Activated naive CD8-positive, alpha-beta T cell treated with anti-CD3 and anti-CD28 coated beads for 36 hours (primary cell): ENCODE data around the gene ZNF184. TPM values are rescaled to one million over a fixed set of nuclear protein-coding genes. Genes with fewer than 3 reads are reported as not detected.

Source experiments
- DNase-seq: peaks from one replicate; pipeline ENCODE4 v3.0.0; 2021
- H3K27ac Mint-ChIP-seq: one replicate; pipeline ENCODE4 v1.8.0; 2022; ENCODE audit warnings: mild to moderate bottlenecking, moderate library complexity, mixed read lengths
- H3K27me3 Mint-ChIP-seq: one replicate; pipeline ENCODE4 v1.8.0; 2022; ENCODE audit warnings: mild to moderate bottlenecking, mixed read lengths
- H3K36me3 Mint-ChIP-seq: one replicate; pipeline ENCODE4 v1.8.0; 2021; ENCODE audit warnings: mild to moderate bottlenecking, mixed read lengths
- H3K4me1 Mint-ChIP-seq: one replicate; pipeline ENCODE4 v1.8.0; 2021; ENCODE audit warnings: mixed read lengths
- H3K4me3 Mint-ChIP-seq: one replicate; pipeline ENCODE4 v1.8.0; 2022; ENCODE audit warnings: mild to moderate bottlenecking, moderate library complexity, mixed read lengths
- H3K9me3 Mint-ChIP-seq: one replicate; pipeline ENCODE4 v1.8.0; 2022; ENCODE audit warnings: mixed read lengths
- total RNA-seq, 2 experiments: library from RNA; stranded (reverse); gene quantifications; one replicate each; pipeline ENCODE4 v1.2.3, GENCODE V29; 2021

Gene ZNF184
- total RNA-seq, 2 experiments from 2014 or later: 8.5 to 8.9 TPM

- Mint-ChIP-seq H3K27me3 (peaks cover 67% of the 10 kb centered on the region), H3K4me1 (peaks cover 17% of the 10 kb centered on the region), H3K4me3 (peak overlapping the region; percentile 82), H3K9me3 (peaks cover 4% of the 10 kb centered on the region), H3K36me3 (no peaks in the 10 kb centered on the region), H3K27ac (peak overlapping the region; percentile 78)
- DNase-seq: peak; percentile 77
Observed at GRCh38 chr6:27495386-27496135, 22.7 kb upstream of the ZNF184 start.

GRCh38 chr6:27494987-27495385 is 22.1 kb upstream of the ZNF184 start:
- no peak for DNase-seq
- Mint-ChIP-seq H3K4me1 (peaks cover 17% of the 10 kb centered on the region), H3K9me3 (peaks cover 4% of the 10 kb centered on the region), H3K27ac (no peak overlapping the region), H3K36me3 (no peaks in the 10 kb centered on the region), H3K27me3 (peaks cover 62% of the 10 kb centered on the region), H3K4me3 (peak overlapping the region; percentile 82)

GRCh38 chr6:27494103-27494502 is 21.2 kb upstream of the ZNF184 start:
- DNase-seq: no peak
- Mint-ChIP-seq H3K27me3 (peaks cover 54% of the 10 kb centered on the region), H3K4me3 (no peak overlapping the region), H3K4me1 (peaks cover 17% of the 10 kb centered on the region), H3K27ac (no peak overlapping the region), H3K36me3 (no peaks in the 10 kb centered on the region), H3K9me3 (peaks cover 4% of the 10 kb centered on the region)

- Mint-ChIP-seq H3K27me3 (peaks cover 43% of the 10 kb centered on the region), H3K9me3 (peaks cover 4% of the 10 kb centered on the region), H3K27ac (no peak overlapping the region)
Observed at GRCh38 chr6:27492631-27493190, 19.8 kb upstream of the ZNF184 start.

GRCh38 chr6:27479319-27480182 is 6.6 kb upstream of the ZNF184 start:
- H3K27ac Mint-ChIP-seq: no peak overlapping the region
- no peak overlapping the region for H3K4me3 Mint-ChIP-seq
- peak; percentile 79 for DNase-seq
- no peaks in the 10 kb centered on the region for H3K36me3 Mint-ChIP-seq
- no peaks in the 10 kb centered on the region for H3K9me3 Mint-ChIP-seq
- H3K27me3 Mint-ChIP-seq: no peaks in the 10 kb centered on the region
- H3K4me1 Mint-ChIP-seq: peaks cover 6% of the 10 kb centered on the region

More at GRCh38 chr6:27492631-27493190, 19.8 kb upstream of the ZNF184 start:
- Mint-ChIP-seq H3K4me1 (peaks cover 15% of the 10 kb centered on the region), H3K4me3 (no peak overlapping the region), H3K36me3 (no peaks in the 10 kb centered on the region)
- DNase-seq: no peak

- H3K36me3 Mint-ChIP-seq: no peaks in the 10 kb centered on the region
Observed at GRCh38 chr6:27478706-27479318, 5.9 kb upstream of the ZNF184 start.

GRCh38 chr6:27478141-27478705 is 5.3 kb upstream of the ZNF184 start:
- DNase-seq: no peak
- Mint-ChIP-seq H3K4me1 (peaks cover 6% of the 10 kb centered on the region), H3K36me3 (no peaks in the 10 kb centered on the region), H3K9me3 (no peaks in the 10 kb centered on the region), H3K4me3 (no peak overlapping the region), H3K27ac (no peak overlapping the region), H3K27me3 (no peaks in the 10 kb centered on the region)

More at GRCh38 chr6:27478706-27479318, 5.9 kb upstream of the ZNF184 start:
- Mint-ChIP-seq H3K27ac (no peak overlapping the region), H3K4me1 (peaks cover 6% of the 10 kb centered on the region), H3K27me3 (no peaks in the 10 kb centered on the region), H3K4me3 (no peak overlapping the region), H3K9me3 (no peaks in the 10 kb centered on the region)
- DNase-seq: peak; percentile 83

GRCh38 chr6:27477318-27478013 is 4.6 kb upstream of the ZNF184 start:
- DNase-seq: no peak
- Mint-ChIP-seq H3K27ac (peak overlapping the region; percentile 6), H3K4me1 (peaks cover 6% of the 10 kb centered on the region), H3K27me3 (no peaks in the 10 kb centered on the region), H3K36me3 (no peaks in the 10 kb centered on the region), H3K9me3 (no peaks in the 10 kb centered on the region), H3K4me3 (peak overlapping the region; percentile 9)

GRCh38 chr6:27476090-27476489 is 3.2 kb upstream of the ZNF184 start:
- DNase-seq: no peak
- H3K36me3 Mint-ChIP-seq: peaks cover 8% of the 10 kb centered on the region
- no peaks in the 10 kb centered on the region for H3K27me3 Mint-ChIP-seq
- H3K4me1 Mint-ChIP-seq: peaks cover 16% of the 10 kb centered on the region
- H3K9me3 Mint-ChIP-seq: no peaks in the 10 kb centered on the region
- H3K4me3 Mint-ChIP-seq: no peak overlapping the region
- H3K27ac Mint-ChIP-seq: no peak overlapping the region

GRCh38 chr6:27474672-27475071 is 1.8 kb upstream of the ZNF184 start:
- peaks cover under 1% of the 10 kb centered on the region for H3K9me3 Mint-ChIP-seq
- H3K27me3 Mint-ChIP-seq: no peaks in the 10 kb centered on the region
- no peak overlapping the region for H3K4me3 Mint-ChIP-seq
- H3K36me3 Mint-ChIP-seq: peaks cover 19% of the 10 kb centered on the region
- H3K27ac Mint-ChIP-seq: no peak overlapping the region
- no peak for DNase-seq
- H3K4me1 Mint-ChIP-seq: peaks cover 25% of the 10 kb centered on the region

- peaks cover 24% of the 10 kb centered on the region for H3K36me3 Mint-ChIP-seq
- peak overlapping the region; percentile 21 for H3K27ac Mint-ChIP-seq
- DNase-seq: no peak
- H3K4me3 Mint-ChIP-seq: peak overlapping the region; percentile 92
- H3K9me3 Mint-ChIP-seq: peaks cover 3% of the 10 kb centered on the region
- H3K27me3 Mint-ChIP-seq: no peaks in the 10 kb centered on the region
- peaks cover 28% of the 10 kb centered on the region for H3K4me1 Mint-ChIP-seq
Observed at GRCh38 chr6:27474172-27474465, 1.2 kb upstream of the ZNF184 start.

GRCh38 chr6:27472182-27472616 is 706 bp downstream of the ZNF184 start:
- Mint-ChIP-seq H3K36me3 (peaks cover 44% of the 10 kb centered on the region), H3K4me1 (peaks cover 44% of the 10 kb centered on the region), H3K27ac (peak overlapping the region; percentile 97), H3K4me3 (peak overlapping the region; percentile 92), H3K9me3 (peaks cover 5% of the 10 kb centered on the region), H3K27me3 (no peaks in the 10 kb centered on the region)
- peak; percentile 55 for DNase-seq

GRCh38 chr6:27471365-27472115 is 1.4 kb downstream of the ZNF184 start:
- Mint-ChIP-seq H3K4me1 (peaks cover 41% of the 10 kb centered on the region), H3K9me3 (peaks cover 8% of the 10 kb centered on the region), H3K36me3 (peaks cover 50% of the 10 kb centered on the region), H3K27ac (peak overlapping the region; percentile 97), H3K27me3 (no peaks in the 10 kb centered on the region), H3K4me3 (peak overlapping the region; percentile 92)
- no peak for DNase-seq

GRCh38 chr6:27470023-27470422 is 2.9 kb downstream of the ZNF184 start:
- Mint-ChIP-seq H3K4me3 (peak overlapping the region; percentile 0), H3K4me1 (peaks cover 41% of the 10 kb centered on the region), H3K27ac (no peak overlapping the region), H3K9me3 (peaks cover 8% of the 10 kb centered on the region), H3K27me3 (no peaks in the 10 kb centered on the region), H3K36me3 (peaks cover 59% of the 10 kb centered on the region)
- no peak for DNase-seq
